GM12874 (cell line): ENCODE measurements around the gene PAPOLG.

Source experiments
- CTCF ChIP-seq: IDR thresholded peaks from 2 replicates; pipeline ENCODE4 v1.5.1; 2011; ENCODE audit warnings: low read depth, mild to moderate bottlenecking, control low read depth, low read length, moderate library complexity; ENCODE audit not compliant: insufficient read depth

Gene PAPOLG

GRCh38 chr2:60804473-60804872 lies 48.4 kb downstream of the PAPOLG start:
- TF ChIP-seq CTCF, result no peak

- TF ChIP-seq CTCF, result no peak
Observed at GRCh38 chr2:60806595-60806987, 50.5 kb downstream of the PAPOLG start.

- TF ChIP-seq CTCF, result no peak
Observed at GRCh38 chr2:60806988-60807681, 51.1 kb downstream of the PAPOLG start.

GRCh38 chr2:60808330-60808801 lies 52.3 kb downstream of the PAPOLG start:
- no peak for TF ChIP-seq CTCF

GRCh38 chr2:60811491-60812375 lies 55.7 kb downstream of the PAPOLG start:
- no peak for TF ChIP-seq CTCF

GRCh38 chr2:60818272-60818671 lies 62.2 kb downstream of the PAPOLG start:
- TF ChIP-seq CTCF, result peak; percentile 28; the same call in 1 of the 2 replicates

GRCh38 chr2:60819155-60819862 lies 63.2 kb downstream of the PAPOLG start:
- no peak for TF ChIP-seq CTCF
